ENCODE data around the gene MEOX2.

MEOX2 gene

GRCh38 chr7:15566476-15566875 lies 120.0 kb downstream of the MEOX2 start:
- no peak for DNase-seq (ENCODE audit: low read depth in 1 of 2, low spot score in 1 of 2)

- no peak for DNase-seq (ENCODE audit: low read depth in 1 of 2, low spot score in 1 of 2)
These were observed 124.6 kb downstream of the MEOX2 start, which contains the start of gene AGMO for GRCh38 chr7:15561835-15562234. Gene AGMO (minus strand): TSS chr7:15562015.
